NB4 (cell line): Measurements from ENCODE around the gene GRIK1.

Source experiments
- DNase-seq: peaks from one replicate; pipeline ENCODE4 v3.0.0; 2010; ENCODE audit warnings: low read depth
- H3K4me3 ChIP-seq: one replicate; pipeline ENCODE4 v1.5.1; 2011; ENCODE audit warnings: mild to moderate bottlenecking, low read depth, low read length, moderate library complexity
- CTCF ChIP-seq: IDR thresholded peaks from one replicate; pipeline ENCODE4 v1.5.1; 2012; ENCODE audit warnings: low read depth, low read length
- MAX ChIP-seq: IDR thresholded peaks from 2 replicates; pipeline ENCODE4 v1.6.1; 2011; ENCODE audit warnings: low read depth, low read length
- MYC ChIP-seq: IDR thresholded peaks from 2 replicates; pipeline ENCODE4 v1.6.1; 2011; ENCODE audit warnings: low read depth, low read length
- POLR2A ChIP-seq: IDR thresholded peaks from 2 replicates; pipeline ENCODE4 v1.6.1; 2011; ENCODE audit warnings: mild to moderate bottlenecking; ENCODE audit not compliant: insufficient read length; ENCODE audit errors: extremely low read depth

GRIK1 gene

GRCh38 chr21:29947119-29947518 lies 7.3 kb upstream of the GRIK1 start:
- no peak for DNase-seq
- H3K4me3 ChIP-seq: no peak overlapping the region
- TF ChIP-seq MYC (no peak), CTCF (no peak), MAX (no peak), POLR2A (no peak)

GRCh38 chr21:29943885-29944284 lies 4.1 kb upstream of the GRIK1 start:
- H3K4me3 ChIP-seq: no peak overlapping the region
- DNase-seq: no peak
- TF ChIP-seq MYC: no peak
- no peak for TF ChIP-seq MAX
- TF ChIP-seq CTCF: no peak
- TF ChIP-seq POLR2A: no peak

- no peak for TF ChIP-seq CTCF
- no peak overlapping the region for H3K4me3 ChIP-seq
- DNase-seq: no peak
Measured at GRCh38 chr21:29942034-29942433, 2.2 kb upstream of the GRIK1 start.

GRCh38 chr21:29940991-29941390 lies 1.2 kb upstream of the GRIK1 start:
- TF ChIP-seq POLR2A: no peak
- no peak for TF ChIP-seq MAX
- no peak for TF ChIP-seq MYC
- no peak for TF ChIP-seq CTCF
- no peak for DNase-seq
- H3K4me3 ChIP-seq: no peak overlapping the region

- TF ChIP-seq CTCF: no peak
- TF ChIP-seq POLR2A: no peak
- no peak for TF ChIP-seq MAX
- TF ChIP-seq MYC: no peak
- no peak overlapping the region for H3K4me3 ChIP-seq
- no peak for DNase-seq
Measured at GRCh38 chr21:29940361-29940760, 565 bp upstream of the GRIK1 start.

- no peak overlapping the region for H3K4me3 ChIP-seq
- TF ChIP-seq CTCF: no peak
- no peak for TF ChIP-seq MAX
- TF ChIP-seq MYC: no peak
- no peak for TF ChIP-seq POLR2A
- no peak for DNase-seq
Measured at GRCh38 chr21:29939104-29939923, 482 bp downstream of the GRIK1 start.
